AG04450 (cell line): ENCODE results near the gene ZNF789. TPM values are rescaled to one million over a fixed set of nuclear protein-coding genes. Genes with fewer than 3 reads are reported as not detected.

Experiments used
- CTCF ChIA-PET: fragments of 300-600, 350-600 bp; formaldehyde crosslinking; extraction: SDS; loops from one replicate; lab custom pipeline; 2022; ENCODE audit warnings: antibody characterized with exemption, inconsistent platforms; lab: Charles Lee
- POLR2A ChIA-PET: fragments of 350-600 bp; formaldehyde crosslinking; extraction: SDS; loops from one replicate; lab custom pipeline; 2021; ENCODE audit warnings: antibody characterized with exemption, inconsistent platforms; lab: Yijun Ruan, JAX
- DNase-seq: peaks from one replicate; pipeline ENCODE4 v3.0.0-alpha.2; 2011; ENCODE audit warnings: low read depth, low spot score
- H3K27ac ChIP-seq: one replicate; pipeline ENCODE4 v1.5.1; 2012; ENCODE audit warnings: low read depth, low read length, control low read depth
- H3K27me3 ChIP-seq: one replicate; pipeline ENCODE4 v1.6.0; 2012; ENCODE audit warnings: low read length; ENCODE audit not compliant: control insufficient read depth, insufficient read depth
- H3K4me3 ChIP-seq: 2 replicates; pipeline ENCODE4 v1.5.1; 2011; ENCODE audit warnings: mild to moderate bottlenecking, low read depth, low read length, control low read depth
- H3K9me3 ChIP-seq: 2 replicates; pipeline ENCODE4 v1.5.1; 2012; ENCODE audit warnings: low read length; ENCODE audit not compliant: control insufficient read depth, insufficient read depth
- CTCF ChIP-seq: IDR thresholded peaks from 2 replicates; pipeline ENCODE4 v1.5.1; 2011; ENCODE audit warnings: low read depth, low read length, control low read depth, inconsistent platforms
- polyA plus RNA-seq: library from polyadenylated mRNA; depleted of rRNA; stranded (reverse); fragments of >200 nt; gene quantifications from 2 replicates; pipeline ENCODE4 v1.2.3, GENCODE V29; 2011

The ZNF789 gene
- polyA plus RNA-seq, 1 experiment = 8.3 TPM

GRCh38 chr7:99468336-99468918, 4.3 kb upstream of the ZNF789 start:
- Histone ChIP-seq H3K27me3 (no peaks in the 10 kb centered on the region), H3K27ac (no peak overlapping the region), H3K4me3 (no peak overlapping the region), H3K9me3 (peaks cover 7% of the 10 kb centered on the region; the same call in 1 of the 2 replicates)
- CTCF ChIA-PET = no interaction called here
- POLR2A ChIA-PET = interaction anchor here (0.6 kb wide), 1 partner anchor 550 kb away, joined by 10 read pairs; no protein-coding TSS in a partner anchor
- no peak for TF ChIP-seq CTCF
- DNase-seq = no peak

- no peak overlapping the region for H3K27ac ChIP-seq
- CTCF ChIA-PET = no interaction called here
Observed at GRCh38 chr7:99469381-99470065, 3.2 kb upstream of the ZNF789 start.

DNA sequence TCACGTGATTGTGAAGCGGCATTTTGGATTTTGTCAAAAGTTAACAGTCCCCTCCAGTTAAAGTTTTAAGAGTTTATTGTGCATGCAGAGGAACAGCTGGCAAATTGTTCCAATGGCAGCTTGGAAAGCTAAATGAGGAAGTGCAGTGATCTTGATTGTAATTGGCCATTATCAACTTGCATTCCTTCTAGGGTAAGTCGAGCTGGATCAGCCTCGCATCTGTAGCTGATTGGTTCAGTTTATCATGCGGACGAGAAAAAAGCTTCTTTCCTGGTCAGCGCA, 566 bp downstream of the ZNF789 start:
- peaks cover 4% of the 10 kb centered on the region; the same call in 1 of the 2 replicates for H3K9me3 ChIP-seq
- ChIA-PET CTCF (interaction anchor here (0.6 to 1.1 kb wide), 3 partner anchors 8 to 27 kb away, joined by 3 to 5 read pairs (median 3); partner anchors contain the start of gene ZNF394), POLR2A (interaction anchor here (0.6 to 1.7 kb wide), 4 partner anchors 27 to 85 kb away, joined by 3 to 7 read pairs (median 4); partner anchors contain the start of genes BUD31, PDAP1, ZNF394 and ZNF655)
- peak; percentile 29 for DNase-seq
- TF ChIP-seq CTCF = no peak
- H3K4me3 ChIP-seq = peak overlapping the region; percentile 93
- H3K27me3 ChIP-seq = no peaks in the 10 kb centered on the region
- peak overlapping the region; percentile 75 for H3K27ac ChIP-seq

More at GRCh38 chr7:99469381-99470065, 3.2 kb upstream of the ZNF789 start:
- no peak for DNase-seq
- Histone ChIP-seq H3K27me3 (no peaks in the 10 kb centered on the region), H3K4me3 (no peak overlapping the region), H3K9me3 (peaks cover 7% of the 10 kb centered on the region; the same call in 1 of the 2 replicates)
- no peak for TF ChIP-seq CTCF
- POLR2A ChIA-PET = no interaction called here

- H3K27me3 ChIP-seq = no peaks in the 10 kb centered on the region
- DNase-seq = no peak
- POLR2A ChIA-PET = interaction anchor here (0.6 to 0.7 kb wide), 2 partner anchors 64 to 105 kb away, joined by 3 to 8 read pairs; no protein-coding TSS in a partner anchor
- no peak overlapping the region for H3K4me3 ChIP-seq
- CTCF ChIA-PET = no interaction called here
- no peak for TF ChIP-seq CTCF
- no peak overlapping the region for H3K27ac ChIP-seq
- H3K9me3 ChIP-seq = no peaks in the 10 kb centered on the region; the same call in 1 of the 2 replicates
Observed at GRCh38 chr7:99476107-99476506, 3.4 kb downstream of the ZNF789 start.
